ENCODE data around the gene PCDH19.
"Not testable (repeated sequence)": the region's sequence is repeated elsewhere in the genome, so short reads cannot be mapped to it uniquely, and the experiment has no call there.

The PCDH19 gene

GRCh38 chrX:100409610-100410590 is at the start of gene PCDH19:
TSS of gene PCDH19 (minus strand) at chrX:100410273. CDS start at chrX:100408597, 1,676 bp downstream.
- Histone ChIP-seq H3K4me3 (ENCODE audit: low read depth, low read length) (peak within 1 kb of the TSS; percentile 40), H3K36me3 (ENCODE audit: control insufficient read depth, insufficient read depth, low read length) (no peaks in the 10 kb centered on the region), H3K27ac (no peak within 1 kb of the TSS), H3K4me1 (no peaks in the 10 kb centered on the region), H3K27me3 (ENCODE audit: control insufficient read depth, insufficient read depth, low read length) (no peaks in the 10 kb centered on the region), H3K4me2 (ENCODE audit: low read length) (peak within 1 kb of the TSS; percentile 74), H2AFZ (peak within 1 kb of the TSS; percentile 68), H3K9me3 (ENCODE audit: control insufficient read depth, low read length) (no peaks in the 10 kb centered on the region), H3K79me2 (no peaks in the 10 kb centered on the region), H3K9ac (no peak within 1 kb of the TSS)
- no peak for TF ChIP-seq CTCF (IDR thresholded peaks at IDR 0.05)

- TF ChIP-seq CTCF (IDR thresholded peaks at IDR 0.05): no peak
Measured at GRCh38 chrX:100449696-100450608, 39.9 kb upstream of the PCDH19 start.

GRCh38 chrX:100447655-100448397 is 37.8 kb upstream of the PCDH19 start:
- H3K4me1 ChIP-seq: no peaks in the 10 kb centered on the region
- no peak overlapping the region for H3K27ac ChIP-seq
- H3K9me3 ChIP-seq (ENCODE audit: control insufficient read depth, low read length): no peaks in the 10 kb centered on the region
- peak overlapping the region; percentile 76 for H3K4me2 ChIP-seq (ENCODE audit: low read length)
- TF ChIP-seq CTCF (IDR thresholded peaks at IDR 0.05): peak; percentile 72
- H2AFZ ChIP-seq: peak overlapping the region; percentile 77
- no peaks in the 10 kb centered on the region for H3K79me2 ChIP-seq
- no peaks in the 10 kb centered on the region for H3K27me3 ChIP-seq (ENCODE audit: control insufficient read depth, insufficient read depth, low read length)
- H3K4me3 ChIP-seq (ENCODE audit: low read depth, low read length): peak overlapping the region; percentile 31
- H3K9ac ChIP-seq: no peak overlapping the region
- H3K36me3 ChIP-seq (ENCODE audit: control insufficient read depth, insufficient read depth, low read length): no peaks in the 10 kb centered on the region

More at GRCh38 chrX:100449696-100450608, 39.9 kb upstream of the PCDH19 start:
- no peaks in the 10 kb centered on the region for H3K79me2 ChIP-seq
- H3K9ac ChIP-seq: no peak overlapping the region
- H3K4me1 ChIP-seq: no peaks in the 10 kb centered on the region
- no peaks in the 10 kb centered on the region for H3K36me3 ChIP-seq (ENCODE audit: control insufficient read depth, insufficient read depth, low read length)
- no peaks in the 10 kb centered on the region for H3K9me3 ChIP-seq (ENCODE audit: control insufficient read depth, low read length)
- no peak overlapping the region for H3K27ac ChIP-seq
- no peak overlapping the region for H2AFZ ChIP-seq
- no peak overlapping the region for H3K4me3 ChIP-seq (ENCODE audit: low read depth, low read length)
- H3K27me3 ChIP-seq (ENCODE audit: control insufficient read depth, insufficient read depth, low read length): no peaks in the 10 kb centered on the region
- H3K4me2 ChIP-seq (ENCODE audit: low read length): no peak overlapping the region

- no peak overlapping the region for H3K9ac ChIP-seq
- no peaks in the 10 kb centered on the region for H3K27me3 ChIP-seq (ENCODE audit: control insufficient read depth, insufficient read depth, low read length)
- no peak overlapping the region for H3K27ac ChIP-seq
- no peaks in the 10 kb centered on the region for H3K36me3 ChIP-seq (ENCODE audit: control insufficient read depth, insufficient read depth, low read length)
- no peak overlapping the region for H3K4me3 ChIP-seq (ENCODE audit: low read depth, low read length)
- H3K4me2 ChIP-seq (ENCODE audit: low read length): no peak overlapping the region
- H2AFZ ChIP-seq: no peak overlapping the region
- no peak for TF ChIP-seq CTCF (IDR thresholded peaks at IDR 0.05)
- H3K4me1 ChIP-seq: no peaks in the 10 kb centered on the region
- no peaks in the 10 kb centered on the region for H3K9me3 ChIP-seq (ENCODE audit: control insufficient read depth, low read length)
- H3K79me2 ChIP-seq: no peaks in the 10 kb centered on the region
Measured at GRCh38 chrX:100445593-100445992, 35.5 kb upstream of the PCDH19 start.

GRCh38 chrX:100441321-100441720 is 31.2 kb upstream of the PCDH19 start:
- not testable (repeated sequence) for H3K9me3 ChIP-seq (ENCODE audit: control insufficient read depth, low read length); H3K4me3 ChIP-seq (ENCODE audit: low read depth, low read length); H3K4me1 ChIP-seq

More at GRCh38 chrX:100441321-100441720, 31.2 kb upstream of the PCDH19 start:
- not testable (repeated sequence) for H3K27ac ChIP-seq; H3K36me3 ChIP-seq (ENCODE audit: control insufficient read depth, insufficient read depth, low read length); H3K9ac ChIP-seq; H2AFZ ChIP-seq; H3K79me2 ChIP-seq; H3K27me3 ChIP-seq (ENCODE audit: control insufficient read depth, insufficient read depth, low read length); H3K4me2 ChIP-seq (ENCODE audit: low read length)
